Left ventricle myocardium inferior (tissue), 1 donor: Measurements from ENCODE around the gene RIMS1. TPM values are rescaled to one million over a fixed set of nuclear protein-coding genes. Genes with fewer than 3 reads are reported as not detected.

Experiments used
- DNase-seq: peaks from one replicate; pipeline ENCODE4 v3.0.0-alpha.2; 2020
- H3K27ac ChIP-seq: fragments of 200-600 bp; replicated peaks from 2 replicates; pipeline ENCODE4 v1.8.0; 2021
- H3K27me3 ChIP-seq: fragments of 200-600 bp; 2 replicates; pipeline ENCODE4 v1.8.0; 2021; ENCODE audit warnings: low read depth
- H3K36me3 ChIP-seq: fragments of 200-600 bp; 2 replicates; pipeline ENCODE4 v1.8.0; 2021
- H3K4me1 ChIP-seq: fragments of 200-600 bp; 2 replicates; pipeline ENCODE4 v1.8.0; 2021
- H3K4me3 ChIP-seq: fragments of 200-600 bp; 2 replicates; pipeline ENCODE4 v1.8.0; 2021; ENCODE audit warnings: mild to moderate bottlenecking, moderate library complexity
- H3K9me3 ChIP-seq: fragments of 200-600 bp; replicated peaks from 2 replicates; pipeline ENCODE4 v1.8.0; 2021
- CTCF ChIP-seq: fragments of 200-600 bp; IDR thresholded peaks from 2 replicates; pipeline ENCODE4 v1.8.0; 2021; ENCODE audit warnings: antibody characterized with exemption, mild to moderate bottlenecking, borderline replicate concordance
- intact Hi-C: fragments of 100-400 bp; cut with micrococcal nuclease; formaldehyde crosslinking; loops from one replicate; pipeline ENCODE4 v1.11.0; 2022
- total RNA-seq: library from RNA; stranded (reverse); fragmentation: NEBNext Ultra II Directional; extraction: Animal tissue kit (Norgen Biotek cat#: 25700); gene quantifications from one replicate; pipeline ENCODE4 v1.2.1, GENCODE V29; 2021
- donor health status: DM: no; HTN: yes; CAD: no; lungs with severe emphysema.

The RIMS1 gene
- total RNA-seq, 1 donor from 2014 or later: 0.93 TPM

DNA sequence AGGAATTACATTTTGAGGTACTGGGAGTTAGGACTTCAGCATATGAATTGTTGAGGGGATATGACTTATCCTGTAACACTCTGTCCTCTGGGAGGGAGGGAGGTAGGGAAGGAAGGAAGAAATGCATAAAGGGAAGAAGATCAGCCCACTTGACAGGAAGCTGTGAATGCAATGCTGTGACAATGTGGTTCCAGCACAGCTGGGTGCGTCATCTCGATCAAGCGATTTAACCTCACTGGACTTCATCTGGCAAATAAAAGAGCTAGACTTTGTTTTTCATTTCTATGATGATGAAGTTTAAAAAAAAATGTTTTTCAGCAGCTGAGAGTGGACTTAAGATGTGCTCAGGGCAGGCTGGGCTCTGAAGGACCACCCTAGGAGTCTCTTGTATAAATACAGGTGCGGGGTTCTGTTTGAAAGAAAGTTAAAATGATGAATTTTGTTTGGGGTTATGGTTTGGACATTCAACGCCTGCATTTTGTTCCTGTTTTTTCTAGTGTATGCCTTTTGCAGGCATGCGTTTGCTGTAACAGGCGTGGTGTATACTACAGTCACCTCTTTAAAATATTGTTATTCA lies 178.1 kb downstream of the RIMS1 start:
- intact Hi-C loops: no loop called here
- Histone ChIP-seq H3K36me3 (no peaks in the 10 kb centered on the region), H3K4me1 (no peaks in the 10 kb centered on the region), H3K27me3 (no peaks in the 10 kb centered on the region), H3K27ac (no peak overlapping the region), H3K9me3 (no peaks in the 10 kb centered on the region), H3K4me3 (no peak overlapping the region)
- no peak for DNase-seq
- TF ChIP-seq CTCF: no peak

DNA sequence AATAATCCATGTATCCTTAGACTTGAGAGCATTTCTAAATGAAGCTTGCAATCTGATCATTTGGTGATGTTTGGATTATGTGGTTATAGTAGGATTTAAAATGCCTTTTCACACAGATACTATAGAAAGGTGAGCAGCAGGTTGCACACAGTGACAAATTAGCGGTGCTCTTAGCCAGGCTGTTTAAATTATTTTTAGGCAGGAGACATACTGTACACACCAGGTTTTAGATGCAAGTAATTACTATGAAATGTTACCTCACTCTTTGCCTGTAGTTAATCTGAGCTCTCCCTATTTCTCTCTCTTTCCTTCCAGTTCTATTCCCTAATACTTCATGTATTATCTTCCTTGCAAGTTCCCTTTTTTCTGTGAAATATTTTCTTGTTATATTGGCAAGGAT lies 191.7 kb downstream of the RIMS1 start:
- no peak overlapping the region for H3K27ac ChIP-seq
- peaks cover 11% of the 10 kb centered on the region for H3K27me3 ChIP-seq
- no peak for TF ChIP-seq CTCF
- intact Hi-C loops: no loop called here
- no peaks in the 10 kb centered on the region for H3K9me3 ChIP-seq
- no peak for DNase-seq
- no peaks in the 10 kb centered on the region for H3K36me3 ChIP-seq
- no peak overlapping the region for H3K4me3 ChIP-seq
- H3K4me1 ChIP-seq: no peaks in the 10 kb centered on the region

DNA sequence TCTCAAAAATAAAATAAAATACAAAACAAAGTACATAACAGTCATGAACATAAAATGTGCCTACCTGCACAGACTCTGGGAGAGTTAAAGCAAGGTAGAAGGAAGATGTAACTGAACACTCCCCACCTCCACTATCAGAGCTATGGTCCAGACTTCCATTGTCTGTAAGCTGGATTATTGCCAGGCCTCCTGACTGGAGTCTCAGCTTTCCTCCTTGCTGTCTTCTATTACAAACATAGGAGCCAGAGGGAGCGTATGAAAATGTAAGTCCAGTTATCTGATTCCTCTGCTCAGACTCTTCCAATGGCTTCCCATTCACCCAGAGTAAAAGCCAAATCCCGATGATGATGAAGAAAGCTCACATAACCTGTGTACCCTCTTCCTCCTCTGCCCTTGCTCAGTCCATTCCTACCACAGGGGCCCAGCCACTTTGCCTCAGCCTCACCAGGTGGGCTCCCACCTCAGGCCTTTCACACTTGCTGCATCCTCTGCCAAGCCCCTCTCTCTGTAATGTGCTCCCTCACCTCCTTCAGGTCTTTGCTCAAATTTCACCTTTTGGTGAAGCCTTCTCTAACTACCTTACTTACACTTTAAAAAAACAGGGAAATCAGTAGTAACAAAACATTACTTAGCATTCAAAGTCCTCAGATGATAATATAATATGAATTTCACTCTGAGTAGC lies 194.1 kb downstream of the RIMS1 start:
- H3K4me1 ChIP-seq: no peaks in the 10 kb centered on the region
- intact Hi-C loops: no loop called here
- H3K27ac ChIP-seq: no peak overlapping the region
- peaks cover 21% of the 10 kb centered on the region for H3K27me3 ChIP-seq
- no peaks in the 10 kb centered on the region for H3K36me3 ChIP-seq
- TF ChIP-seq CTCF: no peak
- no peak for DNase-seq
- no peak overlapping the region for H3K4me3 ChIP-seq
- H3K9me3 ChIP-seq: no peaks in the 10 kb centered on the region

DNA sequence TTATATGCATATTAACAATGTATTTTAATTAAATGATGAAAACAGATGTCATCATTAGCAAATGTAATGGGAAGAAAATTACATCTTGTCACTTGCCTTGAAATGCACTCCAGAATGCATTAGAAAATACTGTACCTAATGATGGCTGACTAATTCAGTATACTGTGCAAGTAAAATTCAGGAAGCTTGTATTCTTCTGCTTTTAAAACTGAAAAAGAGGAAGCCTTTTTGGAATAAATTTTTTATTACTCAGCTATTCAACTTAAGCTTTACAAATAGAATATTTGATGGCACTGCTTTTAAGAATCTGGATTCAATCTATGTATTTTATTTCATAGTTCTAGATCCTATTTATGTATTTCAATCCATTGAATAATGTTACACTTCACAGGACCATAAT lies 195.5 kb downstream of the RIMS1 start:
- intact Hi-C loops: no loop called here
- TF ChIP-seq CTCF: no peak
- no peak for DNase-seq

DNA sequence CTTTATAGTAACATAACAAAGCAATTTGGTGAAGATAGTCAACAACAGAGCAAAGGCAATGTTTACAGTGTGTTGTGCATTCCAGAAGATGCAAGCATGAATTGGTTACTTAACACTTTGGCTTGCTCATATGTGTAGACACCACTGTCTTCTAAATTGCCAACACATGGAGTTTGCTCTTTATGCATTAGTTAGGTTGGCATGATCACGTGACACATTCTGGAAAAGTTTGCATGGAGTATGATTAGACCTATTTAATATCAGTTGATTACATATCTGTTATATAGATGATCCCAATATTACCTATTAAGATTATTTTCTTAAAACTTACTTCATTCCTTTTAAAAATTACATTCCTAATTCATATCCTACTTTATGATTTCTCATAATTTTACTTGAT lies 197.6 kb downstream of the RIMS1 start:
- Histone ChIP-seq H3K27ac (no peak overlapping the region), H3K9me3 (no peaks in the 10 kb centered on the region), H3K4me3 (no peak overlapping the region), H3K36me3 (no peaks in the 10 kb centered on the region), H3K27me3 (peaks cover 10% of the 10 kb centered on the region), H3K4me1 (no peaks in the 10 kb centered on the region)
- TF ChIP-seq CTCF: no peak
- DNase-seq: no peak
- intact Hi-C loops: no loop called here

More for the DNA sequence above, 195.5 kb downstream of the RIMS1 start:
- Histone ChIP-seq H3K36me3 (no peaks in the 10 kb centered on the region), H3K27me3 (peaks cover 14% of the 10 kb centered on the region), H3K27ac (no peak overlapping the region), H3K4me3 (no peak overlapping the region), H3K4me1 (no peaks in the 10 kb centered on the region), H3K9me3 (no peaks in the 10 kb centered on the region)
